Fibroblast of skin of right quadriceps (primary cell): ENCODE measurements around the gene BRD7.

Experiments used
- DNase-seq: peaks from one replicate; pipeline ENCODE4 v3.0.0-alpha.2; 2013

Gene BRD7

DNA sequence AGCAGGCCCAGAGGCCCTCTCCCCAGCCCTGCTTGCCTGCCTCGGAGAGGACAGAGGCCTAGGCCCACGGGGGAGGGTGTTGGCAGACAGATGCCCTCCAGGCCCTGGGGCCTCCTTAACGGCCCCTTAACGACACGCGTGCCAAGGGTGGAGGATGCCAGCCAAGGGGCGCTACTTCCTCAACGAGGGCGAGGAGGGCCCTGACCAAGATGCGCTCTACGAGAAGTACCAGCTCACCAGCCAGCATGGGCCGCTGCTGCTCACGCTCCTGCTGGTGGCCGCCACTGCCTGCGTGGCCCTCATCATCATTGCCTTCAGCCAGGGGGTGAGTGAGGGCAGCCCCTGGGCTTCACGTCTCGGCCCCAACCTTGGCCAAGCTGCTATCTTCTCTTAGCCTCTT, 80.8 kb downstream of the BRD7 start:
- DNase-seq = no peak

DNA sequence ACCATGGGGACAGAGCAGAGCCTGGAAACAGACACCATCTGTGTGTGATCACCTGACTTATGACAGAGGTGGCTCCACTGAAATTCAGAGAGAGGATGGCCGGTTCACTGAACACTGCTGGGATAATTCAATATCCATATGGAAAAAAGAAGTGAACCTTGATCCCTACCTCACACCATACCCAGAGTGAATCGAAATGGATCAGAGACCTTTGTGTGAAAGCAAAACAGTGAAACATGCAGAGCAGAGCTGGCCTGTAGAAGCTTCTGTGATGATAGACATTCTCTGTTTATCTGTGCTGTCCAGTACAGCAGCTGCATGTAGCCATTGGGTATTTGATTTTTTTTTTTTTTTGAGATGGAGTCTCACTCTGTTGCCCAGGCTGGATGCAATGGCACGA, 82.1 kb downstream of the BRD7 start:
- no peak for DNase-seq

DNA sequence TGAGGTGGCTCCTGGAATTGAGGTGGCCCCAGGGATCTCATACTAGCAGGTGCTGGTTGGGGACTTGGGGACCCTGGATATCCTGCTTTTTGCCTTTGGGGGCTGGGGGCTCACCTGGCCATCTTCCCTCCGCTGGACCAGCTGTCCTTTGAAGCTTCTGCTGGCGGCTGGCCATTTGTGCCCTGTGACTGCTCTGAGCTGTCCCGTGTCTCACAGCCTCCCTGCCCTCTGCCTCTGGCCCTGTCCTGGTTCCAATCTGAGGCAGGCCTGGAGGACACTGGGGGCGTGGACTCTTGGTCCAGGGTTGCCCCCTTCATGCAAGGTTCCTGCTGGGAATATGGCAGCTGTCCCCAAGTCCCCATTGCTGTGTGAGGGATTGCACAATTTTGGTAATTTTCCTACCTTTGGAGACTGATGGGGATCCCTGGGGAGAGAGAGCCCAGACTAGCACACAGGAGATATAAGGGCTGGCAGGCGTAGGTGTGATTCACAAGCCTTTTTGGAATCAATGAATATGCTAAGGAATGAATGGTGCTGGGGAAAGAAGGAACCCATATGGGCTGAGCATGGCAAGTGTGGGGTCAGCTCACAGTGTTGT, 83.3 kb downstream of the BRD7 start:
- DNase-seq = no peak

DNA sequence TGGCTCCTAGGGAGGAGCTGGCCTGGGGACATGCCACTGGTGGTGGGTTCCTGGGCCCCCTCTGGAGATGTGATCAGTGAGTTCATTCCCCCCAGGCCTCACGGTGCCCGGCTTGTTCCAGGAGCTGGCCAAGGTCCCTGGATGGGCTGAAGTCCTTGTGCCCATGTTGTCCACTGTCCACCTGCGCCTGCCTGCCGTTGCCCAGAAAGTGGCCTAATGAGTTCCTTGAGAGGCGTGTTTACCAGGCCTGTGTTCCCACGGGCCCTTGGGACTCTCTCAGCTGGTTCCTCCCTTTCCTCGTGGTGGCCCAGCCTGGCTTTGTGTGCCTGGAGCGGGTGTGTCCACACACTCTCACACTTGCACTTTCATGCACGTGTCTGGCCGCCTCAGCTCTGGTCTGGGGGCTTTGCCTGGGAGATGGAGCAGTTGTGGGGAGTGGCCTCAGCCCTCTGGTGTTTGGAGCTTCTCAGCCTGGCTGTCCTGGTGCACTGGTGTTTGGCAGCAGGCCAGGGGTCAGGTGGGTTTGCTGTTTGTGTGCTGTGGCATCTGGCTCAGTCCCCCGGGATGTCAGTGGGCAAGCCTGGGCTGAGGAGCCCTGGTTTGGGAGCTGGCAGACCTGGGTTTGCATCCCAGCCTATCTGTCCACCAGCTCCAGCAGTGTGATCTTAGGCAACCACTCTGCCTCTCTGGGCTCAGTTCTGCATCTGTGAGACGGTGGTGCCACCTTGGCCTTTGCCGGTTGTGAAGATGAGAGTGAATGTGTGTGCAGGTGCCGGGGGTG, 84.5 kb downstream of the BRD7 start:
- no peak for DNase-seq

DNA sequence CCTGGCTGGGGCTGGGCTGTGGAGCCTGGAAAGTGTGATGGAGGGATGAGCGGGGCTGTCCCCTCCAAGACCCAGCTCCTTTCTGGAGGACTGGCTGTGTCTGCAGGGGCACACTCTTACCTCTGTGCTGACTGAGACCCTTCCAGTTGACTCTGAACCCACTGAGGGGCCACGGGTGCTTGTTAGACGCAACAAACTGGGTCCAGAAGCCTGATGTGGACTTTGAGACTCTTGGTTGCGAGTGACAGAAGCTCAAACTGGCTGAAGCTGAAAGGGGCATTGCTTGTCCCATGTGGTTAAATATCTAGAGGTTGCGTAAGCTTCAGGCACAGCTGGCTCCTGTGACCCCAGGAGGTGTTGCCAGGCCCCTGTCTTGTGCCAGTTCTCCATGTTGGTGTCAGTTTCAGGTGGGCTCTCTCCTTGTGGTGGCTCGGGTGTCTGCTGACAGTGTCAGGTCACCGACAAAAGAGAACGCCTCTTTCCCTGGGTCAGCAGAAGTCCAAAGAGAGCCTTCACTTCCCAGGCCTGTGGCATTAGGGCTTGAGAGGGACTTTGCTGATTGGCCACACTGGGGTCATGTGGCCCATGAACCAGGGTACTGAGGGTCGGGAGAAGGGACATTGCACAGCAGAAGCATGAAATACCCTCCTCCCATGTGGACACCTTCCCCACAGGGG, 85.7 kb downstream of the BRD7 start:
- no peak for DNase-seq

DNA sequence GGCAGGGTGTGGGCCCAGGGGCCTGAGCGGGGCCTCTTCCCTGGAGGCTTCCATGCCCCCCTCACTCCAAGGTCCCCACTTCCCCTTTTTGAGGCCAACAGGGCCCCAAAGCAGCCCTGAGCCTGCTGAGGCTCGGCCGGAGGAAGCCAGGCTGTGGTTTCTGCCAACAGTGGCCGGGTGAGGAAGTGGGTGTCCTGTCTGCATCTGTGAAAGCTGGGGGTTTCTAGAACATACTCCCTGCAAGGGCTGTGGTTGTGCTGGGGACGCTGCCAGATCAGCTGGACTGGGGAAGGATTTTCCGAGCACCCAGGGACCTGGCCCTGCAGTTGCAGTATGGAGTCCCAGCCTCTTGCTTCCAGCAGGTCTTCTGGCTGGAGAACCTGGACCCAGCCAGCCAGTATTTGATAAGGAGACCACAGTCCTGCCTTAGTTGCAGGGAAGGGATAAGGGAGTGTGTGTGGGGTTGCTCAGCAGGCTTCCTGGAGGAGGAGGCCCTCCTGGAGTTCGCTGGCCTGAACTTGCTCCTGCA, 86.7 kb downstream of the BRD7 start:
- no peak for DNase-seq

DNA sequence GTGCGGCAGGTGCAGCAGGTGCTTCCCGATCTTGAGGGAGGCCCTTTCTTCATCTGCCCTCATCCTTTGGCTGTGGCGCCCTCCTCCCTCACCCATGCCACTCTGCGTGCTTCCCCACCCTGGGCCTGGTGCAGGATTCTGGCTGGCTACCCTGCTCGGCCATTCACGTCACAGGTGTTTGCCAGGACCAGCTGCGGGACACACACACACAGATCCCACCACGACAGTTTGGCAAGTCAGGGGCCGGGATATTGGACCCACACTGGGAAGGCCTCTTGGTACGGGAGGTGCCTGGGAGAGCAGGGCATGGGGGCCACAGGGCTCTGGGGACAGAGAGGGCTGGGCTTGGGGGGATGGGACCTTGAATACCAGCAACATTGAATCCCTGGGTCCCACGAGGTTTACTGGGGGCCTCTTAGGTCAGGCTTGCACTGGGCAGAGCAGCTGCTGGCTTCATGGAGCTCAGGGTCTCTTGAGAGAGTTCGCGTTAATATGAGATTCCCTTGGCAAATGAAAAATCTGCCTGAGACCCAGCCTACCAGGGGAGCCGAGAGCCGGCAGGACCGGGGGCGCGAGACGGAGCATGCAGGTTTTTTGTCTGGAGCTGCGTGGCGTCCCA, 87.3 kb downstream of the BRD7 start:
- no peak for DNase-seq

DNA sequence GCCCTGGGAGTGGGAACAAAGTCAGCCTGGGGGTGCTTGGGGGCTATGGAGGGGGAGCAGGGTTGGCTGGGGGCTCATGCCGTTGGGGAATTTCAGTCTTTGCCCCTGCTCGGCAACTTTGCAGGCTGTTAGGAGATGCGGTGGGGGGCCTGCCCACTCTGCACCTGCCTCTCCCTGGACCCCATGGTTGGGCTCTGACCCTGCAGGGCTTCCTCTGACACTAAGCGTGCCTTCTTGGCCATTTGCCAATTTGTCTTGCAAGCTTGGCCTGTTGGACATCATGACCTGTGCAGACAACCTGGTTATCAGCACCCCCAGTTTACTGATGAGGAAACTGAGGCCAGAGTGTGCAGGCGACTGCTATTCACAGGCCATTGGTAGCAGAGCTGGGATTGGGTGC, 87.9 kb downstream of the BRD7 start:
- no peak for DNase-seq

DNA sequence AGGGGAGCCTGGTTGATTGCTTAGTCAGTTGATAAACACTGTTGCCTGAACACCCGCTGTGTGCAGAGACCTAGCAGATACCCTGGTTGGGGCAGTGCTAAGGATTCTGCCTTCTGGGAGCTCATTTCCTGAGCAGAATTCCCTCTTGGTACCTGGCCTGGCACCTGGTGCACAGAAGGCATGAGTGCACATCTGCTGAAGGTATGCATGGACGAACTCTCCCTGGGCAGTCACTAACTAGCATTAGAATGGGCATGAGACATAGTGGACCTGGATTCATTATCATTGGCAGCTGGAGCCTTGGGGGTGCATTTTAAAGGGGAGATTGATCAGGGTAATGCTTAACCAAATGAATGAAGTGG, 89.3 kb downstream of the BRD7 start:
- DNase-seq = no peak

DNA sequence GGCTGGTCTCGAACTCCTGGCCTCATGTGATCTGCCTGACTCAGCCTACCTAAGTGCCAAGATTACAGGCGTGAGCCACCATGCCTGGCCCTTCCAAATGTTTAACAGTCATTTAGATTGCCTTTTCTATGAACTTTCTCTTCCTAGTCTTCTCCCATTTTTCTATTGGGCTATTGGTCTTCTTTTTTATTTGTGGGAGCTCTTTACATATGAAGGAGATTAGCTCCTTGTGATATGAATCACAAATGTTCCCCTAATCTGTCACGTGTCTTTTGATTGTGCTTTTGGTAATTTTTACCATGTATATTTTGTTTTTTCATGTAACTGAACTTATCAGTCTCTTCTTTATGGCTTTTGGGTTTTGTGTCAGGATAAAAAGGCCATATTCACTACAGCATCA, 90.5 kb downstream of the BRD7 start:
- DNase-seq = no peak

DNA sequence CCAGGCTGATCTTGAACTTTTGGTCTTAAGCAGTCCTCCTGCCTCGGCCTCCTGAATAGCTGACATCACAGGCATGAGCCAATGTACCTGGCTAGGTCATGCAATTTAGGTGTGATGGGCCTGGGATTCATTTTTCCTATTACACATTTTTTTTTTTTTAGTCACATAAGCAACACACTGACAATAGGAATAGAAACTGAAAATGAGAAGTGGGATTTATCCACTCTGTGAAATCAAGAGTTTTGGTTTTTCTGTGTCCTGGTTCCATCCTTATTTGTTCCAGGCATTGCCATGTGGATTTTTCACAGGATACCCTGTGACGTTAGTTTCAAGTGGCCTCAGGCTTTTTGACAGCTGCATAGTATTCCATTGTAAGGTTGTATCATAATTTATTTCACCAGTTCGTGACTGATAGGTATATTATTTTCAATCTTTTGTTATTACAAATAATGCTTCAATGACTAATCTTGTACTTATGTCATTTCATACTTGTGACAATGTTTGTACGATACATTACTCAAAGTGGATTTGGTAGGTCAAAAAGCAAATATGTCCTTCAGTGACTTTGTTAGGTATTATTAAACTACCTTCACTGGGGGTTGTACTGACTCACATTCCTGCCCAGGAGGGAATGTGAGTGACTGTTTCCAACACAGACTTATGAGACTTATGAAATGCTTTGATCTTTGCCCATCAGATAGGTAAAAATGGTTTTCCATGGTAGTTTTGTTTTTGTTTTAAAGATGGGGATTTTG, 91.8 kb downstream of the BRD7 start:
- no peak for DNase-seq

DNA sequence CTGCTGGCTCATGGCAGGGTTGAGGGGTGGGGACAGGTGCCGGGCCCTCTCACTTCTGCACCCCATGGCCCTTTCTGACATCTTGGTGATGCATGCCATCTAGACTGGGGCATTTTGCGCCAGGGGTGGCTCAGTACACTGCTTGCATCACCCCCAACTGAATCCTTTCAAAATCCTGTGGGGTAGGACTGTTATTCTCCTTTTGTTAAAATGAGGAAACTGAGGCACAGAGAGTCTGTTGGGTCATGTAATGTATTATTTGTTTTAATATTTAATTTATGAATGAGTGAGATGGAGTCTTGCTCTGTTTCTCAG, 92.5 kb downstream of the BRD7 start:
- no peak for DNase-seq

DNA sequence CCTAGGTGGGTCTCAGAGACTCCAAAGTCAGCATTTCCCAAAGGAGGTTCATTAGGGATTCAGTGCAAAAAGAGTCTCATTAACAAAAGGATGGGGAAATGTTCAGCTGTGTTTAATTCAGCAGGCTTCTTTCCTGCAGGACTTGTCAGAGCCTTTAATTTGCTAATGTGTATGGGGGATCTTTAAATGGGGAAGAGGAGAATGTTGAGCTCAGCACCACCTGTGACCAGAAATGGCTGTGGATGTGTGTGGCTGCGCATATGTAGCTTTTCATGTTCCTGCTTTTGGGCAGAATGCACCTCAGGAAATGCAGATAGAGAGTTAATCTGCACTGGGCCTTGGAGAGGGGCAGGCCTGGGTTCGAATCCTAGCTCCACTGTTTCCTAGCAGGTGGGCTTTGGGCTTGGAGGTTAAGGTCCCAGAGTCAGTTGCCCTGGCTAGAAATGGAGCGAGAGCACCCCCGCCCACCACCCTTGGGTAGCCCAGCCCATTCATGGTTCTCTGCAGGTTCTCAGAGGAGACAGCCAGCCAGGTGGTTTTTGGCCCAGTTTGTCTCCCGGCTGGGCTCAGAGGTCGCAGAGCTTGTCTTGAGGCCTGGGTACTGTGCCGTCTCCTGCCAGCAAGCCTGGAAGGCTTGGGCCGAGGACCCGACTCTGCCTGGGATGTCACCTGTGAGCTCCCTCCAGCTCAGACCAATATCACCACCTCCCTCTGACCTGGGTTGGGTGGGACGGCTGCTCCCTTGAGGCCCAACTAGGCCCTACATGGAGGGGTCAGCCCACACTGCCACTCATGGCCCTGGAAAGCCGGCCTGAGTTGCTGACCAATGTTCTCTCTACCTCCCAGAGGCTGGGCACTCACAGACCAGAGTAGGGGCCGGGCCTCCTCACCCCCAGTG, 93.1 kb downstream of the BRD7 start:
- DNase-seq = no peak

DNA sequence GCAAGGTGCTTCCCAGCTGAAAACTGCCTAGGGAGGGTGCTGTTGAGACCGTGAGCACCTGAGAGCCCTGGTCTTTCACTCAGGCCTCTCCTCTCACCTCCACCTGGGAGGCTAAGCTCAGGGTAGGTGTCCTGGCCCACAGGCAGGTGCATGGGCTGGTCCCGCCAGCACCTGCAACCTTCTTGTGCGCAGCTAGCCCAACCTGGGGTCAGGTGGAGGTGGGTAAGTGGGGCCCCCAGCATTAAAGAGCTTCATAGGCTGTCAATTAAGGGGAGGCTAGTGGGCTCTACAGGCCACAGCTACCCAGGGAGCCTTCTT, 93.7 kb downstream of the BRD7 start:
- DNase-seq = no peak

DNA sequence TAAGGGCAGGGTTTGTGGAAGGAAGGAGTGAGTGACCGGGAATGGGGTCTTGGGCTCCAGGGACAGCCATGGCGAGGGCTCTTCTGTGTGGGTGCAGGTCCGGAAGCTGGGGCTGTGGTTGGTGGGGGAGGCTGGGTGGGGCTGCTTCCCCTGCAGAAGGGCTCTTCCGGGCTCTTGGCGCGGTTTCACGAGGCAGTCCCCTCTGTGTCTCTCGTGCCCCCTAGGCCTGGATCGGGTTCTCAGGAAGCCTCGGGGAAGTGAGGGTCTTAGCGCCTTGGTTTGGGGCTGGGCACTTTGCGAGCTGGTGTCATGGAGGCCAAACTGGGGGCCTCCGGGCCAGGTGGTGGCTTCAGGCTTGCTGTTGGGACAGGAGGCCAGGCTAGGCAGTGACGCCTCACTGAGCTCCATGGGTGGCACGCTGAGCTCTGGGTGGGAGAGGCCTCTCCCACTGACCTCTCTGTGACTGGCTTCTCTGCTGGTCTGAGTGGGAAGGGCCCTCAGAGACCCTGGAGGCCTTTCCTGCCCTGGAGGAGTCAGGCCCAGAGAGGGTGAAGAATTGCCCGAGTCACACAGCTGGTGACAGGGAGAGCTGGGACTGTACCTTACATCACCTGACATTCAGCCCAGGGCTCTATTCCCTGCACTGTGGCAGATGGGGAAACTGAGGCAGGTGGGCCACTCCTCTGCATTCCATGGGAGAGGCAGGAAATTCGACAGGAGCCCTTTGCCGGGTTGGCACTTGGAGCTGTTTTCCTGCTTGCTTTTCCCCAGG, 94.3 kb downstream of the BRD7 start:
- DNase-seq = no peak

DNA sequence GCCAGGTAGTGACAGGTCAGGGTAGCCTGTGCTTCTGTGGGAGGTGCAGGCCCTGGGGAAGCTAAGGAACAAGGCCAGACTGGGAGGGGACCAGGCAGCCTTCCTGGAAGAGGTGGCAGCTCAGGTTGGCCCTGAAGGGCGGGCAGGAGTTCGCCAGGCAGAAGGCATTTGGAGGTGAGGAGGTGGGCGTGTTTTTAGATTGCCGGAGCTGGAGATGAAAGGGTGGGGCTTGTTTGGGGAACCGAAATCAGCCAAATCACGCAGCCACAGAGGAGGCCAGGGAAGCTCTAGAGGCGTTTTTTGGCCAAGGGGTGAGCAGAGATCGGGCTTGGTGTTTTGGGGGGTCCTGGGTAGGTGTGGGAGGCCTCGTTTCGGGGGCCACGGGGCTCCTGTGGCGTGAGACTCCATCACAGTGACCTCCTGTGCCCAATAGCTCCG, 94.9 kb downstream of the BRD7 start:
- DNase-seq = no peak

DNA sequence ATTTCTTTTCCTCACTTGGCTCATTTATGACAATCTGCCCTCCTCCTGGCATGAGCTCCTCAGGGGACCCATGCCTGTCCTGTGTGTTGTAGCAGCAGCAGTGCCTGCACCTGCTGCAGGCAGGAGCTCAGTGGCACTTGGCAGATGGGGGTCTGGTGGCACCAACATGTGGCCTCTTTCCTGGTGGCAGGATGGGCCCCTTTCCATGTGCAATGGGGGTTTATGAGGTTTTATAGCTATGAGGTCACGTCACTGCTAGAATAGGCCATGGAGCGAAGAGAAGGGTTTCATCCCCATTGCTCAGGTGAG, 95.5 kb downstream of the BRD7 start:
- no peak for DNase-seq

DNA sequence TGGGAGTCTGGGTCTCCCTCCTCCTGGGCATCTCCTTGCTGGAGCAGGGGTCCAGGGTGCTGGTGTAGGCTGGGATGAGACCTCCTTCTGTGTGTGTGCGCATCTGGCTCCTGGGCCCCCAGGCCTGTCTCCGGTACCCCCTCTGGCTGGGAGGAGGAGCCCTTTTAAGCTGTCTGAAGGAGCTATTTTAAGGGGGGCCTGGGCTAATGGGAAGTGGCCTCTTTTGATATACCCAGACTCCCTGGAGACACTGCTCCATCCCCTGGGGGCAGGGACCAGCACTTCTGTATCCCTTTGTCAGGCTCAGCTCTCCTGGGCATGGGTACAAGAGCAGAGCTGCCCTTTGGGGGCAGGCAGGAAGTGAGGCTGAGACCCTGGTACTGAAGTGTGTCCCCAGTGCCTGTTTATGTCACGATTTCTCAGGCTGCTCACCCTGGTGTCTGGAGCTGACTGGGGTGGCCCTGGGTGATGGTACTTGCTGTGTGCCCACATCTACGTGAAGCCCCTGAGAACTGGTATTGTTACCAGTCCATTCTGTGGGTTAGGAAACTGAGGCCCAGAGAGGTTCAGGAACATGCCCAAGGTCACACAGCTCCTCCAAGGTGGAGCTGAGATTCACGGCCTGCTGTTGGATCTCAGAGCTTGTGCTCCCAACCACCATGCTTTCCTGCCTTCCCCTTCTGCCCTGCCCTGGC, 96.0 kb downstream of the BRD7 start:
- DNase-seq = no peak

DNA sequence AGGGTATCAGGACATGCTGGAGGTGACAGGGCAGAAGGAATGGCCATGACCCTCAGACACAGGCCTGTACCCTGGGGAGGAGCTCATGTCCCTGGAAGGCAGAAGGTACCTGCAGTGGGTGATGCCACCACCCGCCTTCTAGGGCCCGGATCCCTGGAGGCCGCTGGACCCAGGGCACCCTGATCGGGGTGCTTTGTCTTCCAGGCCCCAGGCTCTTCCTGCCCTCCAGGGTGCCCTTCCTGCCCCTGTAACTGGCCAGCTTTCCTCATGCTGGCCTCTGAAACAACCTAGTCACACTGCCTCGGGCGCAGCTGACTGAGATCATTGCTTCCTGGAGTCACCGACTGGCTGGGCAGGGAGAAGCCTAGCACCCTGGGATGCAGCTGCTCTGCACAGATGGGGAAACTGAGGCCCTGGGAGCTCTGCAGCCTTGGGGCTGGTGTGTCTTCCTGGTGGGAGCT, 96.6 kb downstream of the BRD7 start:
- DNase-seq = no peak

DNA sequence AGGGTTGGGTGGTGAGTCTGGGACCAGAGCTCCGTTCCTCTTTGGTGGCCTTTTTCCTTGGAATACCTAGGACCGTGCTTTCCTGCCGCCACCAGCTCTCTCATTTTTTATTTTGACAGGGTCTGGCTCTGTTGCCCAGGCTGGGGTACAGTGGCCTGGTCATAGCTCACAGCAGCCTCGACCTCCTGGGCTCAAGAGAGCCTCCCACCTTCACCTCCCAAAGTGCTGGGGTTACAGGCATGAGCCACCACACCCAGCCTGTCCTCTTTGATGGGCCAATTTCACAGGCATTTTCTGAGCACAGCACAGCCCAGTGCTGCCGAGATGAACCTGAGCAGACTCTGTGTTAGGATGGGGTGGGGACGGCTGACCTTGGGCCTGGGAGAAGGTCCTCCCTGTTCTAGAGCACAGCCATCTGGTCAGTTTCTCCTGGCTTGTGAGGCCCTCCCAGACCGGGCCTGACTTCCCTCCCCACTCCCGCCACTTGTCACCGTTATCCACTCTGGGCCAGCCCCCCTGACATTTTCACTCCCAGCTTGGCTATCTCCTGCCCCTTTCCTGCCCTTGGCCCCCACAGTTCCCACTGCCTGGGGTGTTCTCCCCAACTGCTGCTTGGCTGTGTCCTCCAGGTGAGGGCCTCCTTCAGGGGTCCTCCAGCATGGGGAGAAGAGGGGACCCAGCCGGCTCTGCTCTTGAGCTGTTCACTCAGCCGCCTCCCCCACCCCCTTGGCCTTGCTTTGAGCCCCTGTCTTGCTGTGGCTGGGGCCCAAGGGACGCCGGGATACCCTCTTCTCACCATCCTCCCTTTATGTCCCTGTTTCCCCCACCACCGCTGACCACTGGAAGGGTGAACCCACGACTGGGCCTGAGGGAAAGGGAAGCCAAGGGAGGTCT, 97.4 kb downstream of the BRD7 start:
- DNase-seq = no peak
